ENCODE measurements around the gene GLRX5.
A peak's percentile ranks its signal among the peaks of the same experiment; 100 is the strongest.
"Not testable (repeated sequence)": the region's sequence is repeated elsewhere in the genome, so short reads cannot be mapped to it uniquely, and the experiment has no call there.

GLRX5 gene

GRCh38 chr14:95559203-95559602 is 24.4 kb downstream of the GLRX5 start:
- no peak for DNase-seq (ENCODE audit: low read depth)

GRCh38 chr14:95561001-95561412 is 26.2 kb downstream of the GLRX5 start:
- peak; percentile 85 for DNase-seq (ENCODE audit: low read depth)

GRCh38 chr14:95562892-95563685 is 28.2 kb downstream of the GLRX5 start:
- no peak for DNase-seq (ENCODE audit: low read depth)

GRCh38 chr14:95564060-95564459 is 29.2 kb downstream of the GLRX5 start:
- DNase-seq (ENCODE audit: low read depth), result no peak

GRCh38 chr14:95569440-95569839 is 34.6 kb downstream of the GLRX5 start:
- DNase-seq (ENCODE audit: low read depth), result no peak

- no peak for DNase-seq (ENCODE audit: low read depth)
Observed at GRCh38 chr14:95573313-95573712, 38.5 kb downstream of the GLRX5 start.

- DNase-seq (ENCODE audit: low read depth), result no peak
Observed at GRCh38 chr14:95575840-95576473, 41.1 kb downstream of the GLRX5 start.

GRCh38 chr14:95577067-95577800 is 42.4 kb downstream of the GLRX5 start:
- no peak for DNase-seq (ENCODE audit: low read depth)

- DNase-seq (ENCODE audit: low read depth), result no peak
Observed at GRCh38 chr14:95577870-95578269, 43.0 kb downstream of the GLRX5 start.

GRCh38 chr14:95583836-95584617 is 49.2 kb downstream of the GLRX5 start:
- not testable (repeated sequence) for DNase-seq (ENCODE audit: low read depth)

- no peak for DNase-seq (ENCODE audit: low read depth)
Observed at GRCh38 chr14:95585953-95586620, 51.2 kb downstream of the GLRX5 start.

- DNase-seq (ENCODE audit: low read depth), result not testable (repeated sequence)
Observed at GRCh38 chr14:95591182-95591581, 56.3 kb downstream of the GLRX5 start.

All from activated T-cell treated with anti-CD3 and anti-CD28 coated beads for 24 hours (primary cell).